OCI-LY1 (cell line): ENCODE measurements around the gene CEP126.

Experiments
- EZH2 ChIP-seq: fragments of 200-600 bp; sonication (generic), shearing (Covaris generic); IDR thresholded peaks from 2 replicates; pipeline ENCODE4 v1.8.0; 2017; ENCODE audit warnings: borderline replicate concordance, mixed run types, mild to moderate bottlenecking, antibody characterized with exemption, low read length, moderate library complexity, mixed read lengths
- TF ChIP-seq, protein P1 (sequence below): fragments of 200-600 bp; sonication (generic), shearing (Covaris generic); IDR thresholded peaks from 2 replicates; pipeline ENCODE4 v1.5.1; 2017; ENCODE audit warnings: mild to moderate bottlenecking, antibody characterized with exemption, low read length, moderate library complexity, mixed read lengths

DNA sequence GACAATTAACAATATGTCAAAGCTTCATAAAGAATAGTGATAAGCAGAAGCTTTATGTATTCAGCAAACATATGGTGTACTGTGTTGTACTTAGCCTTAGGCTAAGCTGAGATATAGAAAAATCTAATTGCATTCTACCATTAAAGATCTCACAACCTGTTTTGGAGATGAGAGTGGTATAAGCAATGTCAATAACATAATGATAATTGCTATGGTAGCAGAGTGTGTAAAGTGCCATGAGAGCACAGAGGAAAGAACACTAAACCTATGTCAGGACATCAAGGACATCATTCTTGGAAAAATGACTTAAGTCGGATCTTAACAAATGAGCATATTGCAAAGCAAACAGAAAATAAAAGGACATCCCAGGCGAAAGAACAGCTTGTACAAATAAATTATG lies 30.1 kb downstream of the CEP126 start:
- TF ChIP-seq, protein P1, sequence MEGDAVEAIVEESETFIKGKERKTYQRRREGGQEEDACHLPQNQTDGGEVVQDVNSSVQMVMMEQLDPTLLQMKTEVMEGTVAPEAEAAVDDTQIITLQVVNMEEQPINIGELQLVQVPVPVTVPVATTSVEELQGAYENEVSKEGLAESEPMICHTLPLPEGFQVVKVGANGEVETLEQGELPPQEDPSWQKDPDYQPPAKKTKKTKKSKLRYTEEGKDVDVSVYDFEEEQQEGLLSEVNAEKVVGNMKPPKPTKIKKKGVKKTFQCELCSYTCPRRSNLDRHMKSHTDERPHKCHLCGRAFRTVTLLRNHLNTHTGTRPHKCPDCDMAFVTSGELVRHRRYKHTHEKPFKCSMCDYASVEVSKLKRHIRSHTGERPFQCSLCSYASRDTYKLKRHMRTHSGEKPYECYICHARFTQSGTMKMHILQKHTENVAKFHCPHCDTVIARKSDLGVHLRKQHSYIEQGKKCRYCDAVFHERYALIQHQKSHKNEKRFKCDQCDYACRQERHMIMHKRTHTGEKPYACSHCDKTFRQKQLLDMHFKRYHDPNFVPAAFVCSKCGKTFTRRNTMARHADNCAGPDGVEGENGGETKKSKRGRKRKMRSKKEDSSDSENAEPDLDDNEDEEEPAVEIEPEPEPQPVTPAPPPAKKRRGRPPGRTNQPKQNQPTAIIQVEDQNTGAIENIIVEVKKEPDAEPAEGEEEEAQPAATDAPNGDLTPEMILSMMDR, result no peak
- TF ChIP-seq EZH2, result no peak
